Chondrocyte (in vitro differentiated cells): ENCODE data around the gene KIF2A. TPM values are rescaled to one million over a fixed set of nuclear protein-coding genes. Genes with fewer than 3 reads are reported as not detected.
A peak's percentile ranks its signal among the peaks of the same experiment; 100 is the strongest.
"Not testable (repeated sequence)": the region's sequence is repeated elsewhere in the genome, so short reads cannot be mapped to it uniquely, and the experiment has no call there.

Source experiments
- DNase-seq: peaks from one replicate; pipeline ENCODE4 v3.0.0; 2021; ENCODE audit warnings: mixed read lengths, low spot score
- H3K27ac Mint-ChIP-seq: one replicate; pipeline ENCODE4 v1.8.0; 2021; ENCODE audit warnings: mild to moderate bottlenecking, moderate library complexity, mixed read lengths; ENCODE audit not compliant: unreplicated experiment
- H3K27me3 Mint-ChIP-seq: 2 replicates; pipeline ENCODE4 v1.8.0; 2021; ENCODE audit warnings: low read depth, mixed read lengths
- H3K36me3 Mint-ChIP-seq: 2 replicates; pipeline ENCODE4 v1.8.0; 2021; ENCODE audit warnings: low read depth, mixed read lengths
- H3K4me1 Mint-ChIP-seq: 2 replicates; pipeline ENCODE4 v1.8.0; 2021; ENCODE audit warnings: low read depth, mild to moderate bottlenecking, mixed read lengths
- H3K4me3 Mint-ChIP-seq: one replicate; pipeline ENCODE4 v1.8.0; 2021; ENCODE audit warnings: mild to moderate bottlenecking, moderate library complexity, mixed read lengths; ENCODE audit not compliant: unreplicated experiment
- H3K9me3 Mint-ChIP-seq: 2 replicates; pipeline ENCODE4 v1.8.0; 2021; ENCODE audit warnings: low read depth, mixed read lengths
- CTCF ChIP-seq: fragments of 200-600 bp; sonication (generic); IDR thresholded peaks from 2 replicates; pipeline ENCODE4 v1.5.0; 2021; ENCODE audit warnings: antibody characterized with exemption, mild to moderate bottlenecking, moderate library complexity
- total RNA-seq: library from RNA; stranded (reverse); gene quantifications from 3 replicates; pipeline ENCODE4 v1.2.1, GENCODE V29; 2021

Gene KIF2A
- total RNA-seq, 1 donor from 2014 or later: 37.7 TPM

DNA sequence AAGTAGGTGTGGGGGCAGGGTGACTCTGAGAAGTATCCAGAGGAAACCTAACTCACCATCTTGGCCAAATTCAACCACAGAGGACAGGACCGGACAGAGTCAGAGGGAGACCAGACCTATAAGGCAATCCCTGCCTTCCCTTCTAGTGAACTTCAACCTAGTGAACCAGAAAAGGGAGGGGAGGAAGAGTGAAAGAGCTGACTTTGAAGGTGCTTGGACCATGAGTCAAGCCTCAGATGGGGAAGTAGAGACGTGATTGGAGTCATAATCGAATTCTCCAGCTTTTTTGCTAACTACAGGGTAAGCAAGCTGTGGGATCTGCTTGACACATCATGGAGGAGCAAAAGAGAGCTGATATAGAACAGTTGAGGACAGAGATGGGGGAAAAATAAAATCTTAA, 18.8 kb upstream of the KIF2A start:
- DNase-seq: no peak

GRCh38 chr5:62288118-62288517, 17.9 kb upstream of the KIF2A start:
- Mint-ChIP-seq H3K27me3 (peaks cover 16% of the 10 kb centered on the region), H3K4me1 (no peaks in the 10 kb centered on the region), H3K36me3 (no peaks in the 10 kb centered on the region)

More for the DNA sequence above, 18.8 kb upstream of the KIF2A start:
- Mint-ChIP-seq H3K9me3 (no peaks in the 10 kb centered on the region), H3K27me3 (peaks cover 17% of the 10 kb centered on the region), H3K27ac (no peak overlapping the region), H3K36me3 (no peaks in the 10 kb centered on the region), H3K4me3 (no peak overlapping the region), H3K4me1 (no peaks in the 10 kb centered on the region)
- no peak for TF ChIP-seq CTCF

GRCh38 chr5:62289813-62290212, 16.2 kb upstream of the KIF2A start:
- H3K27ac Mint-ChIP-seq: no peak overlapping the region
- no peak for TF ChIP-seq CTCF
- peaks cover 23% of the 10 kb centered on the region for H3K27me3 Mint-ChIP-seq
- DNase-seq: no peak
- H3K4me1 Mint-ChIP-seq: no peaks in the 10 kb centered on the region
- peaks cover 2% of the 10 kb centered on the region for H3K36me3 Mint-ChIP-seq
- peaks cover 5% of the 10 kb centered on the region for H3K9me3 Mint-ChIP-seq
- no peak overlapping the region for H3K4me3 Mint-ChIP-seq

More at GRCh38 chr5:62288118-62288517, 17.9 kb upstream of the KIF2A start:
- Mint-ChIP-seq H3K9me3 (peaks cover 5% of the 10 kb centered on the region), H3K4me3 (no peak overlapping the region), H3K27ac (no peak overlapping the region)
- TF ChIP-seq CTCF: no peak
- DNase-seq: no peak

DNA sequence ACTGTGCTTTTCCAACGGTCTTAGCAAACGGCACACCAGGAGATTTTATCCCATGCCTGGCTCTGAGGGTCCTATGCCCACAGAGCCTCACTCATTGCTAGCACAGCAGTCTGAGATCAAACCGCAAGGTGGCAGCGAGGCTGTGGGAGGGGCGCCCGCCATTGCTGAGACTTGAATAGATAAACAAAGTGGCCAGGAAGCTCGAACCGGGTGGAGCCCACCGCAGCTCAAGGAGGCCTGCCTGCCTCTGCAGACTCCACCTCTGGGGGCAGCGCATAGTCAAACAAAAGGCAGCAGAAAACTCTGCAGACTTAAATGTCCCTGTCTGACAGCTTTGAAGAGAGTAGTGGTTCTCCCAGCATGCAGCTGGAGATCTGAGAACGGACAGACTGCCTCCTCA, 14.2 kb upstream of the KIF2A start:
- H3K4me3 Mint-ChIP-seq, H3K9me3 Mint-ChIP-seq, H3K36me3 Mint-ChIP-seq, DNase-seq, H3K27ac Mint-ChIP-seq, H3K4me1 Mint-ChIP-seq: not testable (repeated sequence)
- TF ChIP-seq CTCF: peak; percentile 30
- H3K27me3 Mint-ChIP-seq: peaks cover 20% of the 10 kb centered on the region

- Mint-ChIP-seq H3K4me3 (no peak overlapping the region), H3K4me1 (no peaks in the 10 kb centered on the region), H3K9me3 (peaks cover 5% of the 10 kb centered on the region), H3K36me3 (peaks cover 3% of the 10 kb centered on the region), H3K27ac (no peak overlapping the region), H3K27me3 (peaks cover 15% of the 10 kb centered on the region)
- no peak for TF ChIP-seq CTCF
- no peak for DNase-seq
Measured at GRCh38 chr5:62296998-62297397, 9.0 kb upstream of the KIF2A start.
